D721Med (cell line): Measurements from ENCODE around the gene VPS9D1.
A peak's percentile ranks its signal among the peaks of the same experiment; 100 is the strongest.
"Not testable (repeated sequence)": the region's sequence is repeated elsewhere in the genome, so short reads cannot be mapped to it uniquely, and the experiment has no call there.

Experiments
- DNase-seq: peaks from one replicate; pipeline ENCODE4 v3.0.0; 2011; ENCODE audit warnings: low spot score; ENCODE audit not compliant: insufficient read length
- FAIRE-seq: peaks from 2 replicates; lab custom pipeline; 2011; peaks lifted over from hg19 to GRCh38; lab: Jason Lieb, UNC
- CTCF ChIP-seq: IDR thresholded peaks from 2 replicates; pipeline ENCODE4 v1.5.1; 2012; ENCODE audit warnings: mild to moderate bottlenecking, control low read depth; ENCODE audit not compliant: insufficient read depth; ENCODE audit errors: missing control alignments

The VPS9D1 gene

DNA sequence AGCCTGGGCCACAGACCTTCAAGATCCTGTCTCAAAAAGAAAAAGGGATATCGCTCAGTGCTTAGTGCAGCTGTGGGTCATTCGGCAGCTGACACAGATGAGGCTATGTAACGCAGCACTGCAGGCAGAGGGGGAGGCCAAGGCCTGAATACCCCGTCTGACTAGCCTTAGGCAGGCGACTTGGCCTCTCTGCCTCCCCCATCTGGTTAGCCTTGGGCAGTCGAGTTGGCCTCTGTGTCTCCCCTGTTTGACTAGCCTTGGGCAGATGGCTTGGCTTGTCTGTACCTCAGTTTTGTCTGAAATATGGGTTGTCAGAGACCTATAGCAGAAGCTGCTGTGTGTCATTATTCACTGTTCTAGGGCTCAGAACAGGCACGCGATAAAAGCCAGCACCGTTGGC, 53.1 kb downstream of the VPS9D1 start:
- DNase-seq (no peak), FAIRE-seq (no peak)
- no peak for TF ChIP-seq CTCF

DNA sequence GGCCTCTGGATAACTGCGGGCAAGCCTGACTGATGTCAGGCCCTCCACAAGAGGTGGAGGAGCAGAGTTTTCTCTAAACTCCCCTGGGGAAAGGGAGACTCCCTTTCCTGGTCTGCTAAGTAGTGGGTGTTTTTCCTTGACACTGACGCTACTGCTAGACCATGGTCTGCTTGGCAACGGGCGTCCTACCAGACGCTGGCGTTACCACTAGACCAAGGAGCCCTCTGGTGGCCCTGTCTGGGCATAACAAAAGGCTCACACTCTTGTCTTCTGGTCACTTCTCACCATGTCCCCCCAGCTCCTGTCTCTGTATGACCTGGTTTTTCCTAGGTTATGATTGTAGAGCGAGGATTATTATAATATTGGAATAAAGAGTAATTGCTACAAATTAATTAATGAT, 53.7 kb downstream of the VPS9D1 start:
- TF ChIP-seq CTCF = peak; percentile 16
- not testable (repeated sequence) for FAIRE-seq, DNase-seq

- DNase-seq, FAIRE-seq: not testable (repeated sequence)
These were observed 56.5 kb downstream of the VPS9D1 start for GRCh38 chr16:89664238-89664637.

GRCh38 chr16:89661215-89661614, 59.5 kb downstream of the VPS9D1 start:
- DNase-seq (no peak), FAIRE-seq (no peak)
- no peak for TF ChIP-seq CTCF

- FAIRE-seq = no peak
- no peak for DNase-seq
- TF ChIP-seq CTCF = no peak
These were observed 60.6 kb downstream of the VPS9D1 start for GRCh38 chr16:89660146-89660545.

GRCh38 chr16:89658221-89658879, 62.3 kb downstream of the VPS9D1 start:
- FAIRE-seq (no peak), DNase-seq (no peak)

DNA sequence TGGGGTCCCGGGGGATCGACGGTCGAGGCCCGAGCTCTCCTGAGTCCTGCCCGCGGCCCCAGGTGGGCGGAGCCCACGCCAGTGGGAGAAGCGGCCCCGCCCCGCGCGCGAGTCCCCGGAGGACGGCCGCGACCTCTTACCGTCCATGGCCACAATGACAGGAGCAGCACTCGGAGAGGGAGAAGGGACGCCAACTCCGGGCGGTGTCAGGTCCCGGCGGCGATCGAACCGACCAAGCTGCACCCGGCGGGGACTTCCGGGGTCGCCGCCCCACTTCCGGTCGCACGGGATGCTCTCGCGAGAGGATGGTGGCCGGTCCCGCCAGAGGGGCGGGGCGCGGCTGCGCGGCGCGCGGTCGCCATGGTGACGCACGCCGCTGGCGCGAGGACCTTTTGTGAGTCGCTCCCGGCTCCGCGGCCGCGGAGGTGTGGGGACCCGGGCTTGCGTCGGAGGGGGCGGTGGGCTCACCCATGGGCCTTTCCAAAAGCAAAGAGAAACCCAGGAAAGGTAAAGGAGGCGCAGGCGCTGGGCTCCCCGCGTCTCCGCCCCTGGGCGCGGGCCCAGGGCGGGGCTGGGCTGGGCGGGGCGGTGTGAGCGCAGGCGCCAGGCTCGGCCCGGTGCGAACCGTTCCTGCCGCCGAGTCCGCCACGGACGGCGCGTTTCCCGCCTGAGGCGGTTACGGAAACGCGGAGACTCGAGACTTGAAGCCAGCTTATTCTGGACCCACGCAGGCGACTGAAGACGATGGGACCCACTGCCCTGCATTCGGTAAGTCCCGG, 63.1 kb downstream of the VPS9D1 start, which contains the start of the genes CHMP1A and SPATA33:
TSS of gene CHMP1A (minus strand) at position 267 of the 779 bp plus-strand sequence. CDS start at position 147, 120 bp downstream.
TSS of gene SPATA33 (plus strand) at position 395 of the 779 bp plus-strand sequence. CDS start at position 471, 76 bp downstream.
- DNase-seq (peak; percentile 68), FAIRE-seq (no peak)
- no peak for TF ChIP-seq CTCF

More at GRCh38 chr16:89658221-89658879, 62.3 kb downstream of the VPS9D1 start:
- TF ChIP-seq CTCF = no peak
